Astrocyte (in vitro differentiated cells and primary cell): ENCODE results near the gene TSPEAR. TPM values are rescaled to one million over a fixed set of nuclear protein-coding genes. Genes with fewer than 3 reads are reported as not detected.

Experiments used
- DNase-seq: peaks from one replicate; pipeline ENCODE4 v3.0.0-alpha.2; 2010; ENCODE audit warnings: low read depth
- FAIRE-seq: peaks from 2 replicates; lab custom pipeline; 2011; peaks lifted over from hg19 to GRCh38; lab: Jason Lieb, UNC
- H2AFZ ChIP-seq: 2 replicates; pipeline ENCODE4 v1.6.0; 2012; ENCODE audit warnings: low read depth, low read length, inconsistent platforms
- H3K27ac ChIP-seq: 2 replicates; pipeline ENCODE4 v1.5.1; 2011; ENCODE audit warnings: low read depth, low read length, inconsistent platforms
- H3K27me3 ChIP-seq: 2 replicates; pipeline ENCODE4 v1.6.0; 2011; ENCODE audit warnings: low read length, inconsistent platforms; ENCODE audit not compliant: insufficient read depth
- H3K36me3 ChIP-seq: 2 replicates; pipeline ENCODE4 v1.5.1; 2011; ENCODE audit warnings: low read length, inconsistent platforms; ENCODE audit not compliant: insufficient read depth
- H3K4me1 ChIP-seq: 2 replicates; pipeline ENCODE4 v1.5.1; 2011; ENCODE audit warnings: low read length, inconsistent platforms; ENCODE audit not compliant: insufficient read depth
- H3K4me2 ChIP-seq: 2 replicates; pipeline ENCODE4 v1.6.0; 2012; ENCODE audit warnings: low read length, inconsistent platforms
- H3K4me3 ChIP-seq: 2 replicates; pipeline ENCODE4 v1.5.1; 2011; ENCODE audit warnings: low read depth, mild to moderate bottlenecking, low read length, inconsistent platforms; ENCODE audit not compliant: insufficient read depth
- H3K79me2 ChIP-seq: 2 replicates; pipeline ENCODE4 v1.6.0; 2012; ENCODE audit warnings: mild to moderate bottlenecking, low read length, inconsistent platforms; ENCODE audit not compliant: insufficient read depth
- H3K9ac ChIP-seq: 2 replicates; pipeline ENCODE4 v1.6.0; 2012; ENCODE audit warnings: mild to moderate bottlenecking, low read length, inconsistent platforms
- H3K9me3 ChIP-seq: 2 replicates; pipeline ENCODE4 v1.5.1; 2012; ENCODE audit warnings: low read depth, mild to moderate bottlenecking, low read length, inconsistent platforms; ENCODE audit not compliant: insufficient read depth
- H4K20me1 ChIP-seq: 2 replicates; pipeline ENCODE4 v1.6.0; 2012; ENCODE audit warnings: low read length, inconsistent platforms; ENCODE audit not compliant: insufficient read depth
- H3K27ac Mint-ChIP-seq: one replicate; pipeline ENCODE4 v1.8.0; 2021; ENCODE audit warnings: mild to moderate bottlenecking, mixed read lengths; ENCODE audit not compliant: unreplicated experiment
- H3K27me3 Mint-ChIP-seq: one replicate; pipeline ENCODE4 v1.8.0; 2021; ENCODE audit warnings: low read depth, mixed read lengths; ENCODE audit not compliant: unreplicated experiment
- H3K36me3 Mint-ChIP-seq: one replicate; pipeline ENCODE4 v1.8.0; 2021; ENCODE audit warnings: low read depth, mixed read lengths; ENCODE audit not compliant: unreplicated experiment
- H3K4me1 Mint-ChIP-seq: one replicate; pipeline ENCODE4 v1.8.0; 2021; ENCODE audit warnings: low read depth, mixed read lengths; ENCODE audit not compliant: unreplicated experiment
- H3K4me3 Mint-ChIP-seq: one replicate; pipeline ENCODE4 v1.8.0; 2021; ENCODE audit warnings: mild to moderate bottlenecking, moderate library complexity, mixed read lengths; ENCODE audit not compliant: unreplicated experiment
- H3K9me3 Mint-ChIP-seq: one replicate; pipeline ENCODE4 v1.8.0; 2021; ENCODE audit warnings: mild to moderate bottlenecking, mixed read lengths; ENCODE audit not compliant: unreplicated experiment
- CTCF ChIP-seq: IDR thresholded peaks from 2 replicates; pipeline ENCODE4 v1.5.1; 2011; ENCODE audit warnings: low read depth, mild to moderate bottlenecking, inconsistent platforms, low read length, moderate library complexity; ENCODE audit not compliant: insufficient read depth
- EZH2 ChIP-seq: IDR thresholded peaks from 2 replicates; pipeline ENCODE4 v1.6.1; 2012; ENCODE audit warnings: mild to moderate bottlenecking, low read length, inconsistent platforms; ENCODE audit not compliant: insufficient read depth
- total RNA-seq: library from RNA; stranded (reverse); gene quantifications from 2 replicates; pipeline ENCODE4 v1.2.1, GENCODE V29; 2021

TSPEAR gene
- total RNA-seq, 1 donor from 2014 or later: not detected

DNA sequence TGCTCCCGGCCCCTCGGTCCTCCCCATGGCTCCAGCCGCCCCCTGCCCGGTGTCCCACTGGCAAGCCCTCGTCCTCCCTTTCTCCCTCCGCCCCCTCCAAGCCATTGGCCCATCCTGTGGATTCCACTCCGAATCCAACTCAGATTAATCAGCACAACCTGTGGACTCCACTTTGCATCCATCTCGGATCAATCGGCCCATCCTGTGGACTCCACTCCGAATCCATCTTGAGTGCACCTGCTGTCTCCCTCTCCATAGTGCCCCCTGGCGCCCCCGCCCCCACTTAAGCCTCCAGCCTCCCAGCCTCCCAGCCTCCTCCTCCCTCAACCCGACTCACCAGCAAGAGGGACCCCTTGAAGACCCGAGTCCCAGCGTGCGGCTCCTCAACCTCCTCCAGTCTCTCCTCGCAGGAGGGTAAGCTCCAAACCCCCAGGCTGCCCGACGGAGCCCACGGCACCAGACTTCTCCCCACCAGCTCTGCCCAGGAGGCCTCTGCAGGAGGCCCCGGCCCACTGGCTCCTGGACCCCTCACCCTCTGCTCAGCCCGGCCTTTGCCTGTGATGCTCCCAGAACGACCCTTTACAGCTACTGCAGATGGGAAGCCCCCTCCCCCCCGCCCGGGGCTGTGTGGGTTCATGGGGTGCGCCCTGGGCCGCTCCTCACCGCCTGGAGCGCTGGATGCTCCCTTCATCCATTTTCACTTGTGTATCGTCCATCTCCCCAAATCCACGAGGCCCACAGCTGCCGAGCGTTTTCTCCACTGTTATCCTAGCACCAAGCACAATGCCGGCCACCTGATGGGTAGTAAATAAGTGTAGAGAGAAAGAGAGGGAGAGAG, 40.6 kb upstream of the TSPEAR start:
- no peaks in the 10 kb centered on the region for H3K4me1 Mint-ChIP-seq
- H3K4me2 ChIP-seq: no peak overlapping the region
- H3K4me3 ChIP-seq: no peak overlapping the region
- no peaks in the 10 kb centered on the region for H3K36me3 ChIP-seq
- H3K9me3 Mint-ChIP-seq: peaks cover 18% of the 10 kb centered on the region
- no peaks in the 10 kb centered on the region for H3K4me1 ChIP-seq
- H3K36me3 Mint-ChIP-seq: no peaks in the 10 kb centered on the region
- TF ChIP-seq EZH2: no peak
- TF ChIP-seq CTCF: no peak
- no peaks in the 10 kb centered on the region for H3K9me3 ChIP-seq
- FAIRE-seq (no peak), DNase-seq (no peak)
- H3K4me3 Mint-ChIP-seq: no peak overlapping the region
- no peak overlapping the region for H3K27ac Mint-ChIP-seq
- no peaks in the 10 kb centered on the region for H4K20me1 ChIP-seq
- H3K27me3 ChIP-seq: no peaks in the 10 kb centered on the region
- no peak overlapping the region for H2AFZ ChIP-seq
- no peak overlapping the region for H3K27ac ChIP-seq
- H3K27me3 Mint-ChIP-seq: peaks cover 40% of the 10 kb centered on the region
- no peak overlapping the region for H3K9ac ChIP-seq
- H3K79me2 ChIP-seq: no peaks in the 10 kb centered on the region

DNA sequence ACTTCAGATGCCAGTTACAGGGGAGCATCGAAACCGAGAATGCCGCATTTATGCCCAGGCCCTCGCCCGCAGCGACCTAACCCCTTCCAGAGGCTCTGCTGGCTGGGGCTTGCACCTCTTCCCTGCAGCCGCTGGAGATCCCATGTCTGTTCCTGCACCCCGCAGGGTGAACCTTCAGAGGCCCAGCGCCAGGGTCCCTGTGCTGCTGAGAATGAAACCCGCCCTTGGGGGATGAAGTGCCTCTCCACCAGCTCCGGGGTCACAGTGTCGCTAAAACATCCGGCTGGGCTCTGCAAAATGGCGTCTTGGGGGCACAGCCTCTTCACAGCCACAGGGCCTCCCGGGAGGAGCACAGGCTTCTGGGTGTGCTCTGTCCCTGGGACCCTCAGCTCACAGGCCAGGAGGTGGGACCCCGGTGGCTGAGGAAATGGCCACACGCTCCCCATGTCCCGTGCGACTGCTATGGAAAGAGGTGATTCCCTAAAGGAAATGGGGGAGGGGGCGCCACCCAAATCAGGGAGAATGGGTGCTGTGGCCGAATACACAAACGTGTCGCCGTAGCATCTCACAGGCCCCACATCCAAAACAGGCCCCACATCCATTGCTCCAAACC, 39.9 kb upstream of the TSPEAR start:
- no peak for TF ChIP-seq CTCF
- TF ChIP-seq EZH2: no peak
- Histone ChIP-seq H3K4me2 (no peak overlapping the region), H3K9ac (no peak overlapping the region), H3K27me3 (no peaks in the 10 kb centered on the region), H2AFZ (no peak overlapping the region), H3K9me3 (no peaks in the 10 kb centered on the region), H3K36me3 (no peaks in the 10 kb centered on the region), H4K20me1 (no peaks in the 10 kb centered on the region), H3K27ac (no peak overlapping the region), H3K79me2 (no peaks in the 10 kb centered on the region), H3K4me1 (no peaks in the 10 kb centered on the region), H3K4me3 (no peak overlapping the region)
- H3K4me1 Mint-ChIP-seq: no peaks in the 10 kb centered on the region
- H3K9me3 Mint-ChIP-seq: peaks cover 21% of the 10 kb centered on the region
- H3K36me3 Mint-ChIP-seq: no peaks in the 10 kb centered on the region
- FAIRE-seq (no peak), DNase-seq (no peak)
- H3K27me3 Mint-ChIP-seq: peaks cover 35% of the 10 kb centered on the region
- H3K4me3 Mint-ChIP-seq: no peak overlapping the region
- H3K27ac Mint-ChIP-seq: no peak overlapping the region

DNA sequence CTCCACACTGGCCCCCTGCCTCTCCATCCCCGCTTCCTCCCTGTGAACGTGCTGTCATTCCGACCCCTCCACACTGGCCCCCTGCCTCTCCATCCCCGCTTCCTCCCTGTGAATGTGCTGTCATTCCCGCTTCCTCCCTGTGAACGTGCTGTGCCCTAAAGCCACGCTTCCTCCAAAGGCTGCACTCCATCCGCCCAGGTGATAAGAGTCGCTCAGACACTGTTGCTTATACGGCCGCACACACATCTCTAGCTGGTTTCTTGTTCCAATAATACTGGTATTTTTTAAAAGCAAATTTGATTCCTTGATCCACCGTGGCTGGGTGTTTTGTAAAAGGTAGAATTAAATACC, 39.3 kb upstream of the TSPEAR start:
- H3K79me2 ChIP-seq: no peaks in the 10 kb centered on the region
- TF ChIP-seq EZH2 (no peak), CTCF (no peak)
- no peak overlapping the region for H3K4me2 ChIP-seq
- H3K4me3 ChIP-seq: no peak overlapping the region
- H3K36me3 ChIP-seq: no peaks in the 10 kb centered on the region
- no peaks in the 10 kb centered on the region for H3K27me3 ChIP-seq
- H2AFZ ChIP-seq: no peak overlapping the region
- Mint-ChIP-seq H3K4me1 (no peaks in the 10 kb centered on the region), H3K27ac (no peak overlapping the region), H3K4me3 (no peak overlapping the region), H3K27me3 (peaks cover 31% of the 10 kb centered on the region), H3K9me3 (peaks cover 15% of the 10 kb centered on the region), H3K36me3 (no peaks in the 10 kb centered on the region)
- H3K9me3 ChIP-seq: no peaks in the 10 kb centered on the region
- H3K9ac ChIP-seq: no peak overlapping the region
- no peaks in the 10 kb centered on the region for H4K20me1 ChIP-seq
- H3K4me1 ChIP-seq: no peaks in the 10 kb centered on the region
- FAIRE-seq (no peak), DNase-seq (no peak)
- no peak overlapping the region for H3K27ac ChIP-seq
